Lung microvascular endothelial cell (primary cell): ENCODE results near the gene COL3A1. TPM values are rescaled to one million over a fixed set of nuclear protein-coding genes. Genes with fewer than 3 reads are reported as not detected.

Source experiments
- DNase-seq, 2 donors: peaks; one replicate each; pipeline versions ENCODE4 v3.0.0 to v3.0.0-alpha.2; 2010; ENCODE audit warnings: low read depth in 2 of 2
- total RNA-seq: library from RNA; depleted of rRNA; stranded (reverse); fragments of >200 nt; gene quantifications from 2 replicates; pipeline ENCODE4 v1.2.1, GENCODE V29; 2014

The COL3A1 gene
- total RNA-seq, 1 donor from 2014 or later, result 6.2 TPM

DNA sequence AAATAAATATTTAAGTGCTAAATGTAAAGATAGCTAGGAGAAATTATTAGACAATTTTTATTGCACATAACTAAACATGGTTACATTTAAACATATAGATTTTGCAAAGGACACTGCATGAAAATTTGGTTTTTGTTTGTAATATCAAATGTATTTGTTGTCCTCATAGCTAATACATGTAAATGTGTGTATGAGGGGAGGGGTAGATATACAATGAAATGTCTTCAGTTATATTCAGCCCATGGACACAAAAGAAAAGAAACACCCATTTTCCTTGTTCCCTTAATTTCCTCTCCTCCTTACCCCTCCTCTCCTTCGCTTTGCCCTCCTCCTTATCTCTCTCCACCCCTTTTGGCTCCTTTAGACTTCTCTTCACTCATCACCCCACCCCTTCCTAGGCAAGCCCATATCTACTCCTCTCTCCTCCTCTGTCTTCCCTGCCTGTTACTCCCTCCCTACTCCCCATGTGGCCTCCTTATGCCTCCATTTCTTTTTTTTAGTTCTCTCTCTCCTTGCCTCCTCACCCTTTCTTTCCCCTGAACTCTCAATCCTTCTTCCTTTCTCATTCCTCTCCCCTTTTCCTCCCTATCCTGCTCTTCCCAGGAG is 1.4 kb downstream of the COL3A1 start:
- peak in 1 of 2 donors; percentile 47 for DNase-seq

GRCh38 chr2:188976545-188977268 is 2.5 kb downstream of the COL3A1 start:
- DNase-seq, result peak; percentile 24 to 77

DNA sequence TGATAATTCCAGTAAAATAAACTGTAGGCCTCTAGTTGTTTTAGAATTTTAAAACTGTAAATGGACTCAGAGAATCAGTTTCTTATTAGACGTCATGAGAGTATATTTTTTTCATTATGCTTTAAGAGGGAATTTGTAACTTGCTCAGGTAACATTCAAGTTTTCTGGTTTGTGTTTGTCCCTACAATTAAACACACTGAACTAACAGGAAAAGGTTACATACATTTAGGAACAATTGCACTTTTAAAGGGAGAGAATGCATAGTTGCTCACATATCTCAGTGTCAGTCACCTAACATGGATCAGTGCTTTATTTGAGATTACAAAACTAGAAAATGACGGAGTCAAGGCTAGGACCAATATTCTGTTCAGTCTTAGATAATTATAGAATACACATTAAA is 3.1 kb downstream of the COL3A1 start:
- DNase-seq, result no peak

GRCh38 chr2:188978291-188979081 is 4.3 kb downstream of the COL3A1 start:
- peak; percentile 44 to 81 for DNase-seq

- DNase-seq, result peak in 1 of 2 donors; percentile 25
Observed at GRCh38 chr2:188979187-188980114, 5.3 kb downstream of the COL3A1 start.

- DNase-seq, result peak in 1 of 2 donors; percentile 47
Observed at GRCh38 chr2:188983427-188984064, 9.4 kb downstream of the COL3A1 start.

- peak; percentile 13 to 39 for DNase-seq
Observed at GRCh38 chr2:188984065-188984491, 9.9 kb downstream of the COL3A1 start.

DNA sequence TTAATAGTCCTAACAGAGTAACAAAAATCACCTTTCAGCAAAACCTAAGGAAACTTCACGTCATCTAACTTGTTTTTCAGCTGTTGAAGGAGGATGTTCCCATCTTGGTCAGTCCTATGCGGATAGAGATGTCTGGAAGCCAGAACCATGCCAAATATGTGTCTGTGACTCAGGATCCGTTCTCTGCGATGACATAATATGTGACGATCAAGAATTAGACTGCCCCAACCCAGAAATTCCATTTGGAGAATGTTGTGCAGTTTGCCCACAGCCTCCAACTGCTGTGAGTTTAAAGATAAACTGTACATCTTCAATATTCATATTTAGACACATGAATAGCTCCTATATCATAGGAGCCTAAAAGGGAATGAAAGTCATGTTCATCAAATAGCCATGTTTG is 10.5 kb downstream of the COL3A1 start:
- DNase-seq, result peak in 1 of 2 donors; percentile 65

DNA sequence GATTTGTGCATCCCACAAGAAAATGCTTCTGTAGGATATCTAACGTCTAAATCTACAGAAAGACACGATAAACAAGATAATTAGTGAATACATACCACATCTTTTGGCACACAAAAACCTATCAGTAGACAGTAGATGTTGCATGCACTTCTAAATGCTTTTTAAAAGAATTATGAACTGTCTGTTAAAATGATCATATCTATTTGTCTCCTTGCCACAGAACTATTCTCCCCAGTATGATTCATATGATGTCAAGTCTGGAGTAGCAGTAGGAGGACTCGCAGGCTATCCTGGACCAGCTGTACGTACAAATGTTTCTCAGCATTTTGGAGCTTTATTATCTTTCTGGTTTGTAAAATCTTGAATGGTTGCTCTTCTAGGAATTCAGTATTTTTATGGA is 12.7 kb downstream of the COL3A1 start:
- peak in 1 of 2 donors; percentile 9 for DNase-seq

DNA sequence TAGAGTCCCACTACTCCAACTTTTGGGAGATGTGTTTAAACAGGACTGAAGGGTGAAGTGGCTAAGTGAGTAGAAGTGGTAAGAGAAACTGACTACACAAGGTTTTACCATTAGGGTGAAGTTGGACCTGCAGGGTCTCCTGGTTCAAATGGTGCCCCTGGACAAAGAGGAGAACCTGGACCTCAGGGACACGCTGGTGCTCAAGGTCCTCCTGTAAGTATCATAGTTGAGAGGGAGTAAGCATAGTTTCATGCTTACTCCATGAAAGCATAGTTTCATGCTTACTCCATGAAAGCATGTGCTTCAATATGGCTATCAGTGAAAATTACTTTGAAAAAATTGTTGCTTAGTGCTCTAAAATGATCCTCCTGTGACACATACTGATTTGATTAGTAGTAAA is 19.1 kb downstream of the COL3A1 start:
- no peak for DNase-seq

- no peak for DNase-seq
Observed at GRCh38 chr2:188997263-188997662, 23.1 kb downstream of the COL3A1 start.

- DNase-seq, result no peak
Observed at GRCh38 chr2:189000221-189000620, 26.0 kb downstream of the COL3A1 start.

DNA sequence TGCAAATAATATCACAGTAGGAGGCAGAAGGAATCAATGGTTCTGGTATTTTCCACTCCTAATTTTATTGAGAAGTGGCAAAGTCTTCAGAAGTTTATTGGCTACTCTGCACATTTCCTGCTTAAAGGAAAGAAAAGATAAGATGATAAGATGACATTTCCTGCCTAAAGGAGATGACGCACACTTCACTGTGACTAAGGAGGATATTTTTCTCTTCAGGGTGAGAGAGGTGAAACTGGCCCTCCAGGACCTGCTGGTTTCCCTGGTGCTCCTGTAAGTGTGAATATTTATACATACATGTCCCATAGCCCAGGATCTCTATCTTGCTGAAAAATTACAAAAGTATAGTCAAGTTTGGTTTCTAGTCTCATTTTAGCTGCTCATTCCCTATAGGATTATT is 27.9 kb downstream of the COL3A1 start:
- DNase-seq, result peak in 1 of 2 donors; percentile 86

DNA sequence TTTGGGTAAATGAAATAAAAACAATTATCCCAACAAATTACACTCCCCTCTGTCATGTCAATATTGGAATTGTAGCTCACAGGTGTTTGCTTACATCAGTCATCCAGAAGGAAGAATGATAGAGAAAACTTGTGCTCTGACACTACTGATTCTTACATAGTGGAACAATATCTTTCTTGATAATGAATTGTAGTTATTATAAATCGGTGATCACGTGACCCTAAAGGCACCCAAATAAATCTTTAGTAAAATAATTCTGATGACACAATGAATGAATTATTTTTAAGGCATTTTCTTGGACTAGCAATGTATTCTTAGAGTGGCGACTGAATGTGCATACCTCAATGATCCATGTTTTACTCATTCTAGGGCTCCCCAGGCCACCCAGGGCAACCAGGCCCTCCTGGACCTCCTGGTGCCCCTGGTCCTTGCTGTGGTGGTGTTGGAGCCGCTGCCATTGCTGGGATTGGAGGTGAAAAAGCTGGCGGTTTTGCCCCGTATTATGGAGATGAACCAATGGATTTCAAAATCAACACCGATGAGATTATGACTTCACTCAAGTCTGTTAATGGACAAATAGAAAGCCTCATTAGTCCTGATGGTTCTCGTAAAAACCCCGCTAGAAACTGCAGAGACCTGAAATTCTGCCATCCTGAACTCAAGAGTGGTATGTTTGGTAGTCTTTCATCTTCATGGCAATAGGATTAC is 34.5 kb downstream of the COL3A1 start:
- no peak for DNase-seq

- no peak for DNase-seq
Observed at GRCh38 chr2:189010536-189010935, 36.4 kb downstream of the COL3A1 start.

DNA sequence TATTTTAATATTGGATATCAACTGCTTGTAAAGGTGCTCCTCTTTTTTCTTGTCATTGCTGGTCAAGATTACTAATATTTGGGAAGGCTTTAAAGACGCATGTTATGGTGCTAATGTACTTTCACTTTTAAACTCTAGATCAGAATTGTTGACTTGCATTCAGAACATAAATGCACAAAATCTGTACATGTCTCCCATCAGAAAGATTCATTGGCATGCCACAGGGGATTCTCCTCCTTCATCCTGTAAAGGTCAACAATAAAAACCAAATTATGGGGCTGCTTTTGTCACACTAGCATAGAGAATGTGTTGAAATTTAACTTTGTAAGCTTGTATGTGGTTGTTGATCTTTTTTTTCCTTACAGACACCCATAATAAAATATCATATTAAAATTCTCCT is 38.2 kb downstream of the COL3A1 start:
- DNase-seq, result no peak

DNA sequence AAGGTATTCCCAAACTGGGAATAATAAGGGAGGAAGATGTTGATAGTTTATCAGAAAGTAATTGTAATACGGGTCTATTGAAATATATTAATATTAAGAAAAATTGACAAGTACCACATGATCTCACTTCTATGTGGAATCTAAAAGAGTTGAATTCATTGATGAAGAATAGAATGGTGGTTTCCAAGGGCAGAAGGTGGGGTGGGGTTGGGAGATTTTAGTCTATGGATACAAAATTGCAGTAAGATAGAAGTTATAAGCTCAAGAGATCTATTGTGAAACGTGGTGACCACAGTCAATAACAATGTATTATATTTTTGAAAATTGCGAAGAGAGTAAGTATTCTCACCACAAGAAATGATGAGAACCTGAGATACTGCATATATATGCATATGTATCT is 38.9 kb downstream of the COL3A1 start:
- DNase-seq, result no peak

DNA sequence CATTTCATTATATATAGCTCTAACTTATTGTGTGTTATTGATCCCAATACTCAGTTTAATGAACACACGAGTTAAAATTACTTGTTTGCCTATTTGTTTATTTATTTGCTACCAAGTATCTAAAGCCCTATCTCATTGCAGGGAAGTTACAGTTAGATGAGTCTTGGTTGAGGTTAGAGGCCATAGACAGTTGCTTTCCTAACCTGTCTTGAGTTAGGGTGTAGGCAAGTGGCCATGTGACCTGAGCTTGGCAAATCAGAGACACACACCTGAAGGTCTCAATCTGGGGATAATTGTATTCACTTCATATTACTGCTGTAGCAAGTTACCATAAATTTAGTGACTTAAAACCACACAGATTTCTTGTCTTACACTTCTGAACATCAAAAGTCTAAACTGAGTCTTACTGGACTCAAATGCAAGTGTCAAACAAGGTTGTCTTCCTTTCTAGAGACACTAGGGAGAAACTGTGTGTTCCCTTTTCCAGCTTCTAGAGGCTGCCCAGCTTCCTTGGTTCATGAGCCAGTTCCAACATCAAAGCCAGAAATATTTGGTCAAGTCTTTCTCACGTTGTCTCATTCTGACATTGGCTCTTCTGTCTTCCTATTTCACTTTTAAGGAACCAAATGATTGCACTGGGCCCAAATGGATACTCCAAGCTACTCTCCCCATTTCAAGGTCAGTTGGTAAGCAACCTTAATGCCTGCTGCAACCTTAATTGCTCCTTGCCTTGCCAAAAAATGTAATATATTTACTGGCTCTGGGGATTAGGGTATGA is 39.7 kb downstream of the COL3A1 start:
- DNase-seq, result no peak

GRCh38 chr2:189014449-189015138 is 40.4 kb downstream of the COL3A1 start:
- DNase-seq, result peak; percentile 35 to 59
